Adrenal gland (tissue), 5 donors: ENCODE measurements around the gene UNC5C.

Experiments
- CTCF ChIP-seq, 6 experiments: fragments of 450-650 bp in 4 of 6; fragments of 200-600 bp in 2 of 6; sonication (generic) in 1 of 6; IDR thresholded peaks; 1 replicate in 5 of 6; 2 replicates in 1 of 6; pipeline versions ENCODE4 v1.5.1 to v1.8.0; 2016 to 2021; ENCODE audit warnings: antibody characterized with exemption in 6 of 6, mild to moderate bottlenecking in 2 of 6, moderate library complexity in 1 of 6
- POLR2A ChIP-seq, 2 donors: fragments of 450-650 bp; IDR thresholded peaks; one replicate each; pipeline ENCODE4 v1.6.1; 2017; ENCODE audit warnings: antibody characterized with exemption in 2 of 2, mild to moderate bottlenecking in 2 of 2, moderate library complexity in 1 of 2
- donor health status: DM: no; HTN: no; CAD: no.

GRCh38 chr4:95362066-95362465, 186.7 kb downstream of the UNC5C start:
- TF ChIP-seq CTCF (IDR thresholded peaks at IDR 0.05): no peak
- no peak for TF ChIP-seq POLR2A (IDR thresholded peaks at IDR 0.05)
